Left lung (tissue), 10 donors: ENCODE results near the gene CLDN9. TPM values are rescaled to one million over a fixed set of nuclear protein-coding genes. Genes with fewer than 3 reads are reported as not detected.

Experiments
- ATAC-seq: fragments of 200-7000 bp; cut with Tn5 transposase; one replicate; pipeline ENCODE4 v1.9.1; 2020; ENCODE audit warnings: moderate library complexity
- DNase-seq, 4 donors: peaks; one replicate each; pipeline ENCODE4 v3.0.0-alpha.2; 2013 to 2020
- H3K27ac ChIP-seq, 2 donors: fragments of 200-600 bp; sonication (generic) in 1 of 2; one replicate each; pipeline versions ENCODE4 v1.5.0 to v1.8.0; 2020 to 2021
- H3K27me3 ChIP-seq, 2 donors: fragments of 200-600 bp; sonication (generic) in 1 of 2; one replicate each; pipeline versions ENCODE4 v1.5.0 to v1.8.0; 2020 to 2021
- H3K36me3 ChIP-seq, 2 donors: fragments of 200-600 bp; sonication (generic) in 1 of 2; one replicate each; pipeline versions ENCODE4 v1.5.0 to v1.8.0; 2020 to 2021
- H3K4me1 ChIP-seq, 2 donors: fragments of 200-600 bp; one replicate each; pipeline ENCODE4 v1.8.0; 2021
- H3K4me3 ChIP-seq, 2 donors: fragments of 200-600 bp; sonication (generic) in 1 of 2; one replicate each; pipeline versions ENCODE4 v1.5.0 to v1.8.0; 2020 to 2021; ENCODE audit warnings: mild to moderate bottlenecking in 1 of 2
- H3K9me3 ChIP-seq, 2 donors: fragments of 200-600 bp; sonication (generic) in 1 of 2; one replicate each; pipeline versions ENCODE4 v1.5.0 to v1.8.0; 2020 to 2021
- CTCF ChIP-seq, 2 donors: fragments of 200-600 bp; sonication (generic) in 1 of 2; IDR thresholded peaks; one replicate each; pipeline versions ENCODE4 v1.5.0 to v1.8.0; 2021; ENCODE audit warnings: antibody characterized with exemption in 2 of 2
- intact Hi-C, 2 donors: fragments of 100-400 bp; cut with DNase I; formaldehyde crosslinking; loops; one replicate each; pipeline versions ENCODE4 v1.11.2 to v1.14.2; 2022
- polyA plus RNA-seq, 6 donors: library from polyadenylated mRNA; unstranded; fragments of 120-200 nt; gene quantifications; one replicate each; pipeline ENCODE4 v1.2.1, GENCODE V29; 2013; ENCODE audit not compliant: insufficient read length in 6 of 6
- total RNA-seq, 2 donors: library from RNA; stranded (reverse); fragmentation: NEBNext Ultra II Directional; extraction: Animal tissue kit (Norgen Biotek cat#: 25700); gene quantifications; one replicate each; pipeline ENCODE4 v1.2.1, GENCODE V29; 2021
- donor health status: DM: no; HTN: yes; CAD: no.
- donor health status: DM: no; HTN: no; CAD: no.

The CLDN9 gene
- total and polyA plus RNA-seq, 8 donors, result 0.85 to 6.5 (median 5.8) TPM

- Histone ChIP-seq H3K36me3 (peaks cover 0 to 5% of the 10 kb centered on the region in 2 donors), H3K4me3 (no peak within 1 kb of the TSS), H3K9me3 (no peaks in the 10 kb centered on the region), H3K27me3 (peaks cover 9 to 50% of the 10 kb centered on the region in 2 donors), H3K27ac (no peak within 1 kb of the TSS), H3K4me1 (peaks cover 23 to 38% of the 10 kb centered on the region in 2 donors)
- DNase-seq (peak in 1 of 4 donors; percentile 85), ATAC-seq (no peak)
- TF ChIP-seq CTCF (IDR thresholded peaks at IDR 0.05), result no peak
- intact Hi-C loops, result no loop called here
Observed at GRCh38 chr16:3017794-3018506, 5.2 kb downstream of the CLDN9 start, which contains the start of gene CLDN6. TSS of gene CLDN6 (minus strand) at chr16:3018183. CDS start at chr16:3016021, 2,162 bp downstream.

GRCh38 chr16:3019594-3020246, 7.0 kb downstream of the CLDN9 start:
- ATAC-seq, result no peak
- H3K27ac ChIP-seq, result peak overlapping the region; percentile 94 to 97
- H3K9me3 ChIP-seq, result no peaks in the 10 kb centered on the region
- peaks cover 32 to 51% of the 10 kb centered on the region in 2 donors for H3K4me1 ChIP-seq
- peaks cover 9 to 34% of the 10 kb centered on the region in 2 donors for H3K27me3 ChIP-seq
- DNase-seq, result no peak
- H3K36me3 ChIP-seq, result peaks cover 0 to 5% of the 10 kb centered on the region in 2 donors
- intact Hi-C loops, result no loop called here
- H3K4me3 ChIP-seq, result peak overlapping the region; percentile 79 to 83
- TF ChIP-seq CTCF (IDR thresholded peaks at IDR 0.05), result no peak

GRCh38 chr16:3020247-3020603, 7.5 kb downstream of the CLDN9 start, which contains the start of gene TNFRSF12A:
TSS of gene TNFRSF12A (plus strand) at chr16:3020368. CDS start at chr16:3020398, 30 bp downstream.
- peak within 1 kb of the TSS; percentile 79 to 83 for H3K4me3 ChIP-seq
- intact Hi-C loops, result no loop called here
- peak in 1 of 2 donors; percentile 16 for TF ChIP-seq CTCF (IDR thresholded peaks at IDR 0.05)
- peaks cover 9 to 30% of the 10 kb centered on the region in 2 donors for H3K27me3 ChIP-seq
- no peaks in the 10 kb centered on the region for H3K9me3 ChIP-seq
- peaks cover 0 to 5% of the 10 kb centered on the region in 2 donors for H3K36me3 ChIP-seq
- ATAC-seq, result peak; percentile 41
- peaks cover 35 to 56% of the 10 kb centered on the region in 2 donors for H3K4me1 ChIP-seq
- H3K27ac ChIP-seq, result peak within 1 kb of the TSS; percentile 94 to 97
- DNase-seq, result peak in 3 of 4 donors; percentile 79 to 95 (median 84)

- Histone ChIP-seq H3K36me3 (peaks cover 0 to 9% of the 10 kb centered on the region in 2 donors), H3K4me3 (peak overlapping the region; percentile 79 to 83), H3K4me1 (peaks cover 35 to 61% of the 10 kb centered on the region in 2 donors), H3K27me3 (peaks cover 9 to 27% of the 10 kb centered on the region in 2 donors), H3K9me3 (no peaks in the 10 kb centered on the region), H3K27ac (peak overlapping the region; percentile 94 to 97)
- intact Hi-C loops, result no loop called here
- DNase-seq (peak in 3 of 4 donors; percentile 75 to 94 (median 84)), ATAC-seq (peak; percentile 57)
- TF ChIP-seq CTCF (IDR thresholded peaks at IDR 0.05), result peak in 1 of 2 donors; percentile 5
Observed at GRCh38 chr16:3020604-3021448, 8.1 kb downstream of the CLDN9 start.
